GM23248 (cell line): ENCODE data around the gene CFAP65. TPM values are rescaled to one million over a fixed set of nuclear protein-coding genes. Genes with fewer than 3 reads are reported as not detected.

Source experiments
- DNase-seq: peaks from one replicate; pipeline ENCODE4 v3.0.0-alpha.2; 2015
- H2AFZ ChIP-seq: fragments of 200-600 bp; sonication (generic); 2 replicates; pipeline ENCODE4 v1.6.1; 2016; ENCODE audit warnings: antibody characterized with exemption
- H3F3A ChIP-seq: fragments of 200-600 bp; sonication (generic); 2 replicates; pipeline ENCODE4 v1.6.1; 2016; ENCODE audit warnings: mild to moderate bottlenecking, antibody characterized with exemption, mixed run types; ENCODE audit not compliant: insufficient read depth
- H3K27ac ChIP-seq: fragments of 200-600 bp; sonication (generic); 2 replicates; pipeline ENCODE4 v1.5.1; 2016; ENCODE audit warnings: mild to moderate bottlenecking
- H3K27me3 ChIP-seq: fragments of 200-600 bp; sonication (generic); replicated peaks from 2 replicates; pipeline ENCODE4 v1.6.1; 2016; ENCODE audit warnings: mild to moderate bottlenecking; ENCODE audit not compliant: insufficient read depth
- H3K36me3 ChIP-seq: fragments of 200-600 bp; sonication (generic); 2 replicates; pipeline ENCODE4 v1.6.1; 2016; ENCODE audit warnings: low read depth, mild to moderate bottlenecking
- H3K4me1 ChIP-seq: fragments of 200-600 bp; sonication (generic); 2 replicates; pipeline ENCODE4 v1.6.1; 2016; ENCODE audit warnings: mild to moderate bottlenecking; ENCODE audit not compliant: insufficient read depth
- H3K4me2 ChIP-seq: fragments of 200-600 bp; sonication (generic); one replicate; pipeline ENCODE4 v1.6.1; 2016; ENCODE audit warnings: mild to moderate bottlenecking; ENCODE audit not compliant: unreplicated experiment
- H3K4me3 ChIP-seq: fragments of 200-600 bp; sonication (generic); 2 replicates; pipeline ENCODE4 v1.5.1; 2016; ENCODE audit warnings: mild to moderate bottlenecking
- H3K79me2 ChIP-seq: fragments of 200-600 bp; sonication (generic); 2 replicates; pipeline ENCODE4 v1.6.1; 2016; ENCODE audit warnings: mild to moderate bottlenecking; ENCODE audit not compliant: insufficient read depth
- H3K9ac ChIP-seq: fragments of 200-600 bp; sonication (generic); 2 replicates; pipeline ENCODE4 v1.6.1; 2016; ENCODE audit warnings: mild to moderate bottlenecking
- H3K9me2 ChIP-seq: fragments of 200-600 bp; sonication (generic); 2 replicates; pipeline ENCODE4 v1.6.1; 2016; ENCODE audit warnings: mixed run types, mild to moderate bottlenecking, moderate library complexity; ENCODE audit not compliant: insufficient read depth
- H3K9me3 ChIP-seq: fragments of 200-600 bp; sonication (generic); one replicate; pipeline ENCODE4 v1.6.1; 2017; ENCODE audit warnings: low read depth
- H4K20me1 ChIP-seq: fragments of 200-600 bp; sonication (generic); 2 replicates; pipeline ENCODE4 v1.6.0; 2016; ENCODE audit not compliant: insufficient read depth
- EZH2 ChIP-seq: fragments of 200-600 bp; sonication (generic); IDR thresholded peaks from 2 replicates; pipeline ENCODE4 v1.6.1; 2018; ENCODE audit warnings: antibody characterized with exemption, mild to moderate bottlenecking; ENCODE audit not compliant: insufficient read depth, poor library complexity, severe bottlenecking
- EZH2phosphoT487 ChIP-seq: fragments of 200-600 bp; sonication (generic); IDR thresholded peaks from 2 replicates; pipeline ENCODE4 v1.6.1; 2018; ENCODE audit warnings: antibody characterized with exemption, moderate library complexity, mild to moderate bottlenecking, low read depth; ENCODE audit not compliant: insufficient read depth
- WGBS, 2 experiments: methylation state at CpG; one replicate each; pipeline ENCODE4 v1.1.6; 2015 to 2017; ENCODE audit warnings: low lambda C conversion rate in 2 of 2, low coverage in 1 of 2; ENCODE audit errors: missing lambda C conversion rate in 2 of 2; 5-methylcytosine and 5-hydroxymethylcytosine counted together
- in situ Hi-C: fragments of 300-500 bp; cut with MboI; formaldehyde crosslinking; loops from 2 replicates; pipeline ENCODE4 v1.15.0; 2020
- polyA plus RNA-seq: library from polyadenylated mRNA; unstranded; fragments of >200 nt; fragmentation: Nextera tagmentation; extraction: Ambion mirVana; gene quantifications from 2 replicates; pipeline ENCODE4 v1.2.1, GENCODE V29; 2016
- total RNA-seq: library from RNA; depleted of rRNA; stranded (reverse); fragments of >200 nt; shearing (Covaris generic); gene quantifications from 2 replicates; pipeline ENCODE4 v1.2.3, GENCODE V29; 2014; rRNA removed

The CFAP65 gene
- not detected in 2 replicates for total RNA-seq
- polyA plus RNA-seq: 0.08 TPM in 1 of 2 replicates, not detected in the other

- in situ Hi-C loops: no loop called here
These were observed at the start of gene CFAP65 for GRCh38 chr2:219041252-219041651. Gene CFAP65 (minus strand): TSS chr2:219041516. CDS start chr2:219039048, 2,468 bp downstream.

DNA sequence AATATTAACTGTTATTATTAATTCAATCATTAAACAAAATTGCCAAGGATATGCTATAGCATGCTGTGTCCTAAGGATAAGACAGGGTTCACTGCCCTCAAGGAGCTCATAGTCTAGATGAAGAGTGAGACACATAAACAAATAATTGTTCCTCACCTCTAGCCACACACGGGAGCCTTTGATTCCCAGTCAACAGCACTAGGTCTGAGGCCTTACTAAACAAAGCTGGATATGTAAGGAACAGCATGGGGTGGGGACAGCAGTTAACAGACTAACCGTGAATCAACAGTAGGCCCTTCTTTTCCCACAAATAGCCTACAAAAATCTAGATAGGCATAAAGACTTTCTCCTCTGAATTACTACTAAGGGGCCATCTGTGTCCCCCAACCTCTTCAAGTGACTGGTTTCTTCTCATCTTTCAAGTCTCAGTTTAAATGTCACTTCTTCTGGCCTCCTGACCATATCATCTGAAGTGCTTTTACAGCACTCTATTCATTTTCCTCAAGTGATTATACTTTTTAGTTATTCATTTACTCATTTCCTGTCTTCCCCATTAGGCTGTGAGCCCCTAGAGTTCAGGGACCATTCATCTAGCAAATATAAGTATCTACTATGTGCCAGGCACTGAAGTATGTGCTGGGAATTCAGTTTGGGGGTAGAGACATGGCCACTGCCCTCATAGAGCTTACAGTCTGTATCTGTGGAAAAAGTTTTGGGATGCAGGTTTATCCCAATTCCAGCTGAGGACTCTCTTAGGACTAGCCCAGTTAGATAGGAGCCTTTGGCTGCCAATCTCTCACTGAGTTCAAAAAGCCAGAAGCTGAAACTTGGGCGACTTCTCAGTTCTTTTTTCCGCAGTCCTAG, 49.4 kb upstream of the CFAP65 start:
- Histone ChIP-seq H3F3A (no peaks in the 10 kb centered on the region), H3K9ac (no peak overlapping the region), H3K9me3 (no peaks in the 10 kb centered on the region), H3K27me3 (no peaks in the 10 kb centered on the region), H3K4me1 (no peaks in the 10 kb centered on the region), H3K36me3 (no peaks in the 10 kb centered on the region), H3K9me2 (no peaks in the 10 kb centered on the region), H3K27ac (no peak overlapping the region), H3K4me2 (no peak overlapping the region), H3K4me3 (no peak overlapping the region), H2AFZ (no peak overlapping the region), H4K20me1 (no peaks in the 10 kb centered on the region), H3K79me2 (no peaks in the 10 kb centered on the region)
- in situ Hi-C loops: no loop called here
- TF ChIP-seq EZH2: no peak
- TF ChIP-seq EZH2phosphoT487: no peak
- no peak for DNase-seq
- 62% methylated on average over 4 of the region's 4 CpGs for WGBS, 2 experiments

More at GRCh38 chr2:219041252-219041651, at the start of gene CFAP65:
- 3 to 5% methylated on average over 21 of the region's 21 CpGs for WGBS, 2 experiments
- H3K4me1 ChIP-seq: no peaks in the 10 kb centered on the region
- H3K9me2 ChIP-seq: no peaks in the 10 kb centered on the region
- no peak within 1 kb of the TSS for H3K9ac ChIP-seq
- H4K20me1 ChIP-seq: no peaks in the 10 kb centered on the region
- no peaks in the 10 kb centered on the region for H3F3A ChIP-seq
- H3K4me3 ChIP-seq: peak within 1 kb of the TSS; percentile 68
- peak; percentile 70 for DNase-seq
- no peaks in the 10 kb centered on the region for H3K79me2 ChIP-seq
- H2AFZ ChIP-seq: peak within 1 kb of the TSS; percentile 78
- no peaks in the 10 kb centered on the region for H3K36me3 ChIP-seq
- H3K4me2 ChIP-seq: peak within 1 kb of the TSS; percentile 86
- no peak within 1 kb of the TSS for H3K27ac ChIP-seq
- H3K27me3 ChIP-seq: peaks cover 45% of the 10 kb centered on the region
- H3K9me3 ChIP-seq: no peaks in the 10 kb centered on the region
- TF ChIP-seq EZH2 (no peak), EZH2phosphoT487 (no peak)

DNA sequence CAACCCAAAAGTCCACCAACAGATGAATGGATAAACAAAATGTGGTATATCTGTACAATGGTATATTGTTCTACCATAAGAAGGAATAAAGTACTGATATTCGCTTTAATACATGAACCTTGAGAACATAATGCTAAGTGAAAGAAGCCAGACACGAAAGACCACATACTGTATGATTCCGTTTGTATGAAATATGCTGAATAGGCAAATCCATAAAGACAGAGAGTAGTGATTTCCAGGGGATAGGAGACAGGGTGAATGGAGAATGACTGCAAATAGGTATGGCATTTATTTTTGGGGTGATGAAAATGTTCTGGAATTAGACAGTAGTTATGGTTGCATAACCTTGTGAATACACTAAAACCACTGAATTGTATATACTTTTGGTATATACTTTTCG, 48.0 kb upstream of the CFAP65 start:
- Histone ChIP-seq H3K4me2 (no peak overlapping the region), H3K27ac (no peak overlapping the region), H3K9me3 (no peaks in the 10 kb centered on the region), H3K27me3 (no peaks in the 10 kb centered on the region), H3K79me2 (no peaks in the 10 kb centered on the region), H3K4me3 (no peak overlapping the region), H3K36me3 (no peaks in the 10 kb centered on the region), H3F3A (no peaks in the 10 kb centered on the region), H3K9ac (no peak overlapping the region), H4K20me1 (no peaks in the 10 kb centered on the region), H2AFZ (no peak overlapping the region), H3K9me2 (no peaks in the 10 kb centered on the region), H3K4me1 (no peaks in the 10 kb centered on the region)
- DNase-seq: no peak
- in situ Hi-C loops: no loop called here
- TF ChIP-seq EZH2phosphoT487: no peak
- no peak for TF ChIP-seq EZH2
- 94 to 95% methylated on average over 4 of the region's 4 CpGs for WGBS, 2 experiments

- no peaks in the 10 kb centered on the region for H3K9me3 ChIP-seq
- no peaks in the 10 kb centered on the region for H3F3A ChIP-seq
- H4K20me1 ChIP-seq: no peaks in the 10 kb centered on the region
- no peak overlapping the region for H3K27ac ChIP-seq
- H3K36me3 ChIP-seq: no peaks in the 10 kb centered on the region
- 81 to 87% methylated on average over 1 of the region's 1 CpG for WGBS, 2 experiments
- no peaks in the 10 kb centered on the region; the same call in 1 of the 2 replicates for H3K27me3 ChIP-seq
- H2AFZ ChIP-seq: no peak overlapping the region
- no peaks in the 10 kb centered on the region for H3K9me2 ChIP-seq
- peak; percentile 6 for DNase-seq
- H3K4me1 ChIP-seq: no peaks in the 10 kb centered on the region
- no peak overlapping the region for H3K4me3 ChIP-seq
- H3K4me2 ChIP-seq: no peak overlapping the region
- TF ChIP-seq EZH2 (no peak), EZH2phosphoT487 (no peak)
- in situ Hi-C loops: no loop called here
- H3K9ac ChIP-seq: no peak overlapping the region
- no peaks in the 10 kb centered on the region for H3K79me2 ChIP-seq
These were observed 46.5 kb upstream of the CFAP65 start for GRCh38 chr2:219087848-219088247.
